Left lung (tissue), 10 donors: ENCODE data around the gene SPATS2. TPM values are rescaled to one million over a fixed set of nuclear protein-coding genes. Genes with fewer than 3 reads are reported as not detected.
A peak's percentile ranks its signal among the peaks of the same experiment; 100 is the strongest.

Experiments used
- ATAC-seq: fragments of 200-7000 bp; cut with Tn5 transposase; one replicate; pipeline ENCODE4 v1.9.1; 2020; ENCODE audit warnings: moderate library complexity
- DNase-seq, 4 donors: peaks; one replicate each; pipeline ENCODE4 v3.0.0-alpha.2; 2013 to 2020
- H3K27ac ChIP-seq, 2 donors: fragments of 200-600 bp; sonication (generic) in 1 of 2; one replicate each; pipeline versions ENCODE4 v1.5.0 to v1.8.0; 2020 to 2021
- H3K27me3 ChIP-seq, 2 donors: fragments of 200-600 bp; sonication (generic) in 1 of 2; one replicate each; pipeline versions ENCODE4 v1.5.0 to v1.8.0; 2020 to 2021
- H3K36me3 ChIP-seq, 2 donors: fragments of 200-600 bp; sonication (generic) in 1 of 2; one replicate each; pipeline versions ENCODE4 v1.5.0 to v1.8.0; 2020 to 2021
- H3K4me1 ChIP-seq, 2 donors: fragments of 200-600 bp; one replicate each; pipeline ENCODE4 v1.8.0; 2021
- H3K4me3 ChIP-seq, 2 donors: fragments of 200-600 bp; sonication (generic) in 1 of 2; one replicate each; pipeline versions ENCODE4 v1.5.0 to v1.8.0; 2020 to 2021; ENCODE audit warnings: mild to moderate bottlenecking in 1 of 2
- H3K9me3 ChIP-seq, 2 donors: fragments of 200-600 bp; sonication (generic) in 1 of 2; one replicate each; pipeline versions ENCODE4 v1.5.0 to v1.8.0; 2020 to 2021
- intact Hi-C, 2 donors: fragments of 100-400 bp; cut with DNase I; formaldehyde crosslinking; loops; one replicate each; pipeline versions ENCODE4 v1.11.2 to v1.14.2; 2022
- polyA plus RNA-seq, 6 donors: library from polyadenylated mRNA; unstranded; fragments of 120-200 nt; gene quantifications; one replicate each; pipeline ENCODE4 v1.2.1, GENCODE V29; 2013; ENCODE audit not compliant: insufficient read length in 6 of 6
- total RNA-seq, 2 donors: library from RNA; stranded (reverse); fragmentation: NEBNext Ultra II Directional; extraction: Animal tissue kit (Norgen Biotek cat#: 25700); gene quantifications; one replicate each; pipeline ENCODE4 v1.2.1, GENCODE V29; 2021
- TF ChIP-seq, protein P1 (sequence below), 2 donors: fragments of 200-600 bp; sonication (generic) in 1 of 2; IDR thresholded peaks; one replicate each; pipeline versions ENCODE4 v1.5.0 to v1.8.0; 2021; ENCODE audit warnings: antibody characterized with exemption in 2 of 2
- donor health status: DM: no; HTN: yes; CAD: no.
- donor health status: DM: no; HTN: no; CAD: no.

The SPATS2 gene
- total and polyA plus RNA-seq, 8 donors: 14.6 to 77.0 (median 67.7) TPM

DNA sequence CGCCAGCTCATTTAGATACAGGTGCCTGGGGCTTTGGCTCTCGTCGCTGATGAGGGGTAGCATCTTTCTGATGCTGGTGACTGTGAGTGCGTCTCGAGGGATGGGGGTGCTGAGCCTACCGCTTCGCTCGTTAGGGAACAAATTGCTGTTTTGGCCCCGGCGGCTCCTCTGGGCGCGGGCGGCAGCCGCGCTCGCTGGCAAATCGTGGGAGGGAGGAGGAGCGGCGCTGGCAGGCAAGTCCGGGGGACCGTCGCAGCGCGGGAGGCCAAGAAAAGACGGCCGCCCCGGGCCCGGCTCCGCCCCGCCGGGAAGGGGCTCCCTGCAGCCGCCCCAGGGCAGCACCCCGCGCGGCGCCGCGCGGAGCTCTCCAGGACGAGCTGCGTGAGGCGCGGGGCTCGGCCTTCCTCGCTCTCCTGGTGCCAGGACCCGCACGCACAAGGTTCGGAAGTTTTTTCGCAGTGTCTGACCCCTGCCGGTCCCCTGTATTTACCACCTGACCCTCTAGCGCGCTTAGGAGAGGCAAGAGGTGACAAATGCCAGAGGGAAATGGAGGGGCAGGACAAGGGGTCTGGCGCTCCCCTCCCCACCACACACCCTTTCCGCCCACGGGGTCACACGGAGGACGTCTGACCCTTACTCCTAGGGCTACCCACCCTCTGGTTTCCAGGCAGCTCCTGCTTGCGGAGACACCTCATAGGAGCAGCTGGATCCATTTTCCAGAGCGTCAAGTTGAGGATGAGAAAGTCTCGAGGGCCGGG lies 170.7 kb downstream of the SPATS2 start:
- TF ChIP-seq, protein P1, sequence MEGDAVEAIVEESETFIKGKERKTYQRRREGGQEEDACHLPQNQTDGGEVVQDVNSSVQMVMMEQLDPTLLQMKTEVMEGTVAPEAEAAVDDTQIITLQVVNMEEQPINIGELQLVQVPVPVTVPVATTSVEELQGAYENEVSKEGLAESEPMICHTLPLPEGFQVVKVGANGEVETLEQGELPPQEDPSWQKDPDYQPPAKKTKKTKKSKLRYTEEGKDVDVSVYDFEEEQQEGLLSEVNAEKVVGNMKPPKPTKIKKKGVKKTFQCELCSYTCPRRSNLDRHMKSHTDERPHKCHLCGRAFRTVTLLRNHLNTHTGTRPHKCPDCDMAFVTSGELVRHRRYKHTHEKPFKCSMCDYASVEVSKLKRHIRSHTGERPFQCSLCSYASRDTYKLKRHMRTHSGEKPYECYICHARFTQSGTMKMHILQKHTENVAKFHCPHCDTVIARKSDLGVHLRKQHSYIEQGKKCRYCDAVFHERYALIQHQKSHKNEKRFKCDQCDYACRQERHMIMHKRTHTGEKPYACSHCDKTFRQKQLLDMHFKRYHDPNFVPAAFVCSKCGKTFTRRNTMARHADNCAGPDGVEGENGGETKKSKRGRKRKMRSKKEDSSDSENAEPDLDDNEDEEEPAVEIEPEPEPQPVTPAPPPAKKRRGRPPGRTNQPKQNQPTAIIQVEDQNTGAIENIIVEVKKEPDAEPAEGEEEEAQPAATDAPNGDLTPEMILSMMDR (IDR thresholded peaks at IDR 0.05): no peak
- DNase-seq (peak in 1 of 4 donors; percentile 82), ATAC-seq (peak; percentile 12)
- intact Hi-C loops: no loop called here
- peak overlapping the region; percentile 17 to 51 for H3K4me3 ChIP-seq
- H3K27ac ChIP-seq: no peak overlapping the region
- H3K9me3 ChIP-seq: no peaks in the 10 kb centered on the region
- peaks cover 26 to 66% of the 10 kb centered on the region in 2 donors for H3K27me3 ChIP-seq
- no peaks in the 10 kb centered on the region for H3K36me3 ChIP-seq
- peaks cover 15 to 39% of the 10 kb centered on the region in 2 donors for H3K4me1 ChIP-seq

DNA sequence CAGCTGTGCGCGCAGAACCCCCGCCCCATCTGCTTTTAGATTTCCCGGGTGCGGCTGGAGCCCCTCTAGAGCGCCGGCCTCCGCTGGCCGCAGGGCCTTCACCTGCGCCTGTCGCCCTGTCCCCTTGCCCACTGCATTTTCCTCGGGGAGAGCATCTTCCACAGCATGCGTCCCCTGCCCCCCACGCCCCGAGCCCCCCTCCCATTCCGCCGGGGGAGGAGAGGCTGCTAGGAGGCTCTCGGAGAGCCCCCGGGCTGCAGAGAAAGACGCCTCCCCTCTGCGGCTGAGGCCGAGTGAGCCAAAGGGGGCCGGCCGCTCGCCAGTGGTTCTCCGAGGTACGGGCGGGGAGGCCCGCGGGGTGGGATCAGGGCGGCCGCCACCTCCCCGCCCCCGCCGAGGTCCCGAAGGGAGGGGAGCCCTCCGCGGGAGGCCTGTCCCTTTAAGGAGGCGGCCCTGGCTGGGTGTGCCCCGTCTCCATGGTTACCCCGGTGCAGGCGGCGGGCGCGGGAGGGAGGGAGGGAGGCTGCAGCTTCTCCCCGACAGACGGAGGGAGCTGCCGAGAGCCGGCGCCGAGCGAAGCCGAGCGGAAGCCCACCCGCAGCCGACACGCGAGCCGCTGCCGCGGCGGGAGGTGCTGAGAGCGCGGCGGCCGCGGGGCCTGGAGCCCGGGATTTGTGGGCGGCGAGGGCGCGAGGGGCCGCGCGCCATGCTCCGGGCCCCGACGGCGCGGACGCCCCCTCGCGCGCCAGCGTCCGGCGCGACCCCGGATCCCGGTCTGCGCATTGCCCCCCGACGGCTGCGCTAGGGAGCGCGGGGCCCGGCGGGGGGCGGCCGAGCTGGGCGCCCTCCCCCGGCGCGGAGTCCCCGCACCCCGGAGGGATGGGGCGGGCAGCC lies 171.5 kb downstream of the SPATS2 start, which contains the start of gene KCNH3:
Gene KCNH3, plus strand, starts transcription at position 521 of the 894 bp plus-strand sequence. CDS start 387 bp downstream, outside the sequence.
- peaks cover 15 to 39% of the 10 kb centered on the region in 2 donors for H3K4me1 ChIP-seq
- H3K9me3 ChIP-seq: no peaks in the 10 kb centered on the region
- intact Hi-C loops: no loop called here
- DNase-seq (peak in 3 of 4 donors; percentile 79 to 95 (median 90)), ATAC-seq (peak; percentile 91)
- no peak within 1 kb of the TSS for H3K27ac ChIP-seq
- peaks cover 26 to 74% of the 10 kb centered on the region in 2 donors for H3K27me3 ChIP-seq
- H3K4me3 ChIP-seq: peak within 1 kb of the TSS; percentile 17 to 51
- H3K36me3 ChIP-seq: no peaks in the 10 kb centered on the region
- TF ChIP-seq, protein P1 (IDR thresholded peaks at IDR 0.05): no peak

DNA sequence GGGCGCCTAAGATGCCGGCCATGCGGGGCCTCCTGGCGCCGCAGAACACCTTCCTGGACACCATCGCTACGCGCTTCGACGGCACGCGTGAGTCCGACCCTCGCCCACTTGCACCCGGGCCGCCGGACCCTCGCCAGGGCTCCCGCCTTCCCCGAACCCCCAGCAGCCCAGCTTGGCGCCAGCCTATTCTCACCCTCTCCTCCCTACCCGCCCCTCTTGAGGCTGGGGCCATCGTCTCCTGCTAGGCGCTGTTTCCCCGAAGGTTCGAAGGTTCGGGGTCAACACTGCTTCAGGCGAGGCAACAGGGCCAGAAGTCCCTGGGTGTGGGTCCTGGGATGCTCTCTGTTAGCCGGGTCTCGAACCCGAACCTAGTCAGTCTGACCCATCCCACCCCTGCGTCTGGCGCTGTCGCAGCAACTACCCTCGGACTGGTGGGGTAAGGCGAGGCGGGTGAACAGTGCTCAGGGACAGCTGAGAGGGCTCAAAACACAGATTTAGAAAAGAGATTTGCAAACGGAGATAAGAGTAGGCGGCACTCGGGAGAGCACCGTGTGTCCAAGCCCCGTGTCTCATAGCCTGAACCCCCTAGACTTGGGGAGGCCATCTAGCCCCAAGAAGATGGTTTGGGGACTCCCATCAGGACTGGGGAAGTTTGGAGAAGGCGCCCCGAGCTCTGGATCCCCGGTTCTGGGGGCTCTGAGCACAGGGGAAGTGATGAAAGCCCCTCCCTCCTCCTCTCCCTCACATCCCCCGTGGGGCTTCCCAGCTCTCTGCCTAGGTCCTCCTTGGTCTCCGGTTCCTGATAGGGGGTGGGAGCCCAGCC lies 172.4 kb downstream of the SPATS2 start:
- intact Hi-C loops: no loop called here
- no peak overlapping the region for H3K27ac ChIP-seq
- TF ChIP-seq, protein P1 (IDR thresholded peaks at IDR 0.05): no peak
- no peaks in the 10 kb centered on the region for H3K36me3 ChIP-seq
- H3K4me1 ChIP-seq: peaks cover 15 to 39% of the 10 kb centered on the region in 2 donors
- peak overlapping the region in 1 of 2 donors; percentile 51 for H3K4me3 ChIP-seq
- no peaks in the 10 kb centered on the region for H3K9me3 ChIP-seq
- no peak for ATAC-seq
- peaks cover 26 to 80% of the 10 kb centered on the region in 2 donors for H3K27me3 ChIP-seq
- peak in 1 of 4 donors; percentile 73 for DNase-seq

DNA sequence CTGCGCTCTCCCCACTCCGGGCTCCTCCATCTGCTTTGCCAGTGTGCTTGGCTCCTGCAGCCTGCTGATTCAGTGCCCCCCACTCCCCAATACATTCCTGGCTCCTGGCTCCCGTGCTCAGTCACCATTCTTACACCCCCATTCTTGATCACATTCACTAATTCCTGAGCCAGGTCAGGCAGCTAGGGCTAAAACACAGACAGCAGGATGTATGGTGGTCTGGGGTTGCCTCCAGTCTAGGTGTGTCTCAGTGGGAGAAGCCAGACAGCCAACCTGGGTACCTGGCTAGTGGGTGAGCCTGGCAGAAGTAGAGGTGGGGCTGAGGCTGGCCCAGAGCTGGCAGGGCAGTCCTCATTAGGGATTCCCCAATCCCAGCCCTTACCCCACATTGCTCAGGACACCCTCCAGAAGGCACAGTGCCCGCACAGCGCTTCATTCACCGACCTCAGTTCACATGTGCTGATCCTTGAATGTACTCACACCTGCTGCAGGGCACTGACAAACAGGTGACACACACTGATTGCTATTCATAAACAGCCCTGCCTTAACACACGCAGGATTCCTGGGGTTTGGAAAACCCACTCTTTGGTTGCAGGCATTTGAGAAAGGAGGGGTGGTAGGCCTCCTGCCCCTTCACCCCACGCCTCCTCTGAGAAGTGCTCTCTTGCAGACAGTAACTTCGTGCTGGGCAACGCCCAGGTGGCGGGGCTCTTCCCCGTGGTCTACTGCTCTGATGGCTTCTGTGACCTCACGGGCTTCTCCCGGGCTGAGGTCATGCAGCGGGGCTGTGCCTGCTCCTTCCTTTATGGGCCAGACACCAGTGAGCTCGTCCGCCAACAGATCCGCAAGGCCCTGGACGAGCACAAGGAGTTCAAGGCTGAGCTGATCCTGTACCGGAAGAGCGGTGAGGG lies 173.2 kb downstream of the SPATS2 start:
- Histone ChIP-seq H3K27ac (no peak overlapping the region), H3K27me3 (peaks cover 26 to 80% of the 10 kb centered on the region in 2 donors), H3K9me3 (no peaks in the 10 kb centered on the region), H3K36me3 (no peaks in the 10 kb centered on the region), H3K4me3 (no peak overlapping the region), H3K4me1 (peaks cover 15 to 37% of the 10 kb centered on the region in 2 donors)
- TF ChIP-seq, protein P1 (IDR thresholded peaks at IDR 0.05): no peak
- no peak for ATAC-seq
- intact Hi-C loops: no loop called here
- peak in 1 of 4 donors; percentile 63 for DNase-seq
